ENCODE measurements around the gene ATP9B.

The ATP9B gene

DNA sequence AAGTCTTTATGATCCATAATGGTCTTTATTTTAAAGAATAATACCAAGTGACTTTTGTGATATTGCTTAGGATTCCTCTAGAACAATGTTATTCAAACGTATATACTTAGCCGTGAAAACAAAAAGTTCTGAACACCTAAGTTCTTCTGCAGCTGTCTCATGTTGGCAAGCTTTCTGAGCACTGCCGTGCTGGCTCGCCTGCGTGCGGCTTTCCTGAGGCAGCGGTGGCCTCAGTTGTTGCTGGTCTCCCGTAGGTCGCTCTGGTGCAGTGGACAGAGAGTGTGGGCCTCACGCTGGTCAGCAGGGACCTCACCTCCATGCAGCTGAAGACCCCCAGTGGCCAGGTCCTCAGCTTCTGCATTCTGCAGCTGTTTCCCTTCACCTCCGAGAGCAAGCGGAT lies 259.7 kb downstream of the ATP9B start:
- H3K27ac ChIP-seq, result no peak overlapping the region
- TF ChIP-seq CTCF (conservative IDR thresholded peaks at IDR 0.05), result no peak
- TF ChIP-seq ZFX (IDR thresholded peaks at IDR 0.05), result no peak

- no peak for TF ChIP-seq ZFX (IDR thresholded peaks at IDR 0.05)
- no peak for TF ChIP-seq CTCF (conservative IDR thresholded peaks at IDR 0.05)
- H3K27ac ChIP-seq, result no peak overlapping the region
Observed at GRCh38 chr18:79329786-79330185, 260.6 kb downstream of the ATP9B start.

GRCh38 chr18:79332646-79333045 lies 263.5 kb downstream of the ATP9B start:
- no peak for TF ChIP-seq ZFX (IDR thresholded peaks at IDR 0.05)
- no peak for TF ChIP-seq CTCF (conservative IDR thresholded peaks at IDR 0.05)
- H3K27ac ChIP-seq, result no peak overlapping the region

DNA sequence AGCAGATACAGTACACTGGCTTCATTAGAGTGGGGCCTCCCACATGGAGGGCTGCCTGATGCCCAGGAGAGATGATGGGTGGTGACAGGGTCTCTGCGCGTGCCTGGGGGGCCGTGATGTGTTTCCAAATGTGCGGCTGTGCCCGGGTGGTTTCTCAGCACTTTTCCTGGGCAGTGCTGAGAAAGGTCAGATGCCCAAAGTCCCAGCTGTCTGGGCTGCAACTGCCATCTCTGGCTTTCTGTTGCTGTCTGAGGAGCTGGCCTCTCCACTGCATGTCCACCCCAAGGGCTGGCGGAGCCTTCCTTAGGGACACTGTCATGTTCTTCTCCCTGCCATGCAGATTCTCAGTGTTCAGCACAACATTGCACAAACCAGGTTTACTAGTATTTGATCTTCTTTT lies 263.9 kb downstream of the ATP9B start:
- no peak overlapping the region for H3K27ac ChIP-seq
- no peak for TF ChIP-seq ZFX (IDR thresholded peaks at IDR 0.05)
- TF ChIP-seq CTCF (conservative IDR thresholded peaks at IDR 0.05), result no peak

DNA sequence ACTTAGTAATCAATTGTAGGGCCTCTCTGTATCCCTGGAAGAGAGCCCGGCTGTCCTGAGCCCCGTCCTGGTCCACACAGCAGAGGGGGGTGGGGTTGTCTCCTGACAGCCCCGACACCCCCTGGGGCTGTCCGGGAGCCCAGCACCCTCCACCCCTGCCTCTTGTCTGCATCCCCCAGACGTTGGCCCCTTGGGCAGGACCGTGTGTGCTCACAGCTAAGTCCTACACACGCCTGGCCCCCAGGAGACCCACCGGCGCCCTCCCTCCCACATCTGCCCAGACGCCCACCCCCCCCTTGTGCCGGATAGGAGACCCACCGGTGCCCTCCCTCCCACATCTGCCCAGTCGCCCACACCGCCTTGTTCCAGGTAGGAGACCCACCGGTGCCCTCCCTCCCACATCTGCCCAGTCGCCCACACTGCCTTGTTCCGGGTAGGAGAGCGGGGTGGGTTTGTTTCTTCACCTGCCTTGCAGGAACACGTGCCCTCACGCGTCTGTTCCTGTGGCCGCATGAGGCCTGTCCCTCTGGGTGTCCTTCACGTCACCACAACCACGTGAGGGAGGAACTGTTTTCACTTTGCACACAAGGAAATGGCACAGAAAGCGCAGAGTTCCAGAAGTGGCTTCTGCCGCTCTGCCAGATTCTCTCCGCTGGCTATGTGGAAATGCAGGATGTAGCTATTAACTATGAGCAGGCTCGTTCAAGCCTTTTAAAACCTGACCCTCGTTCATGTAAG lies 265.5 kb downstream of the ATP9B start:
- no peak overlapping the region for H3K27ac ChIP-seq

GRCh38 chr18:79335833-79336360 lies 266.7 kb downstream of the ATP9B start:
- no peak overlapping the region for H3K27ac ChIP-seq
- TF ChIP-seq ZFX (IDR thresholded peaks at IDR 0.05) (no peak), CTCF (conservative IDR thresholded peaks at IDR 0.05) (no peak)

More for the DNA sequence above, 265.5 kb downstream of the ATP9B start:
- no peak for TF ChIP-seq CTCF (conservative IDR thresholded peaks at IDR 0.05)
- no peak for TF ChIP-seq ZFX (IDR thresholded peaks at IDR 0.05)

DNA sequence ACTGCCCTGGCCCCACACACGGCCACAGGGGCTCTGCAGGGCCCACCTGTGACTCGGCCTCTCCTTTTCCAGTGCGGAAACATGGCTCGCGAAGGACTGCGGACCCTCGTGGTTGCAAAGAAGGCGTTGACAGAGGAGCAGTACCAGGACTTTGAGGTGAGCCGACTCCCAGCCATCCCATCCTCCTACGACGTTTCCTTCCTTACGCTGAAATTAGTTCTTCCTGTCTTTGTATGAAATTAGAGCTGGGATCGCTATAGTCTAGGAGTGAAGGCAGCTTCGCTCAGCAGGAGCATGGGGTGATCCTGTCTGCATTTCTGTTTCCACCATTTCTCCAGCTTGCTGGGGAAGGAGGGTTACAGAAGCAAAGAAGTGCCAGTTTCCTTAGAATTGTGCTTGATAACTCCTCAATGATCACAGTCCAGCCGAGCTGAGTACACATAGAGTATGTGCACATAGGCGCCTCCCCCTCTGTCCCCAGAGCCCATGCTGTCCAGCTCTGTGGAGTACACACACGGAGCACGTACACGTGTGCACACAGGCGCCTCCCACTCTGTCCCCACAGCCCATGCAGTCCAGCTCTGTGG lies 267.5 kb downstream of the ATP9B start:
- no peak overlapping the region for H3K27ac ChIP-seq
- TF ChIP-seq ZFX (IDR thresholded peaks at IDR 0.05) (no peak), CTCF (conservative IDR thresholded peaks at IDR 0.05) (no peak)
